HG02588 (cell line): ENCODE measurements around the gene CDH13.

Source experiments
- ATAC-seq: cut with Tn5 transposase; IDR thresholded peaks from one replicate; pipeline ENCODE4 v1.9.1; 2021; ENCODE audit warnings: mild to moderate bottlenecking, moderate library complexity; ENCODE audit not compliant: unreplicated experiment

The CDH13 gene

DNA sequence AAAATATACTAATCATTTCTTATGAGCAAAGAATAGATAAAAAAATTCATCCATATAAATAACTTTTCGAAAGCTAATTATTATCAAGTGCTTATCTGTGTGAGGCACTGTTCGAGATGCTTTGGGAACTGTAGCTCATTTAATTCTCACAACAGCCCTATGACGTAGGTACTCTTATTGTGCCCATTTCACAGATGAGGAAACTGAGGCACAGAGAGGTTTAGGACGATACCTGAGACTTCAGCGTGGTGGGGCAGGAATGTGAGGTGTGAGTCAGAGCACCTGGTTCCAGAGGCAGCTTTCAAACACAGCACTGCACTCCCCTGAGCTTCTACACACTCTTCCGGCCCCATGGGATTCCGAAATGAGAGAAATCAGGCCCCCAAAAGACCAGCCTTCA lies 995.2 kb downstream of the CDH13 start:
- no peak for ATAC-seq

- ATAC-seq = no peak
Observed at GRCh38 chr16:83623091-83623730, 996.4 kb downstream of the CDH13 start.

DNA sequence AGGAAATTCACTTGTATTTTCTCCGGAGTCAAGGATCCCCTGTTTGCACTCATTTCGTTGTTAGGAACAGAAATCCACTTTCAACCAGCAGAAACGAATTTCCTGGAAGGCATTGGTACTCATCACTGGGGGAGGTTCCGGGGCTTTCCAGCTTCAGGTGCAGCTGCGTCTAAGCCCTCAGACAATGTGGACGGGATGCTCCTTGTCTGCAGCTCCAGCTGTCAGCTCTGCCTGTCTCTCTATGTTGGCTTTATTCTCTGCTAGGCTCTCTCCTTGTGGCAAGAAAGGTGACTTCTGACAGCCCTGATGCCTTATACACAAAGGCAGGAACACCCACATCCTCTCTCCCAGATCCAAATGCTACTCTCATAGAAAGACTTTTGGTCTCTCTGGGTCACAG lies 997.1 kb downstream of the CDH13 start:
- ATAC-seq = no peak

GRCh38 chr16:83624429-83625120 lies 997.8 kb downstream of the CDH13 start:
- ATAC-seq = no peak

DNA sequence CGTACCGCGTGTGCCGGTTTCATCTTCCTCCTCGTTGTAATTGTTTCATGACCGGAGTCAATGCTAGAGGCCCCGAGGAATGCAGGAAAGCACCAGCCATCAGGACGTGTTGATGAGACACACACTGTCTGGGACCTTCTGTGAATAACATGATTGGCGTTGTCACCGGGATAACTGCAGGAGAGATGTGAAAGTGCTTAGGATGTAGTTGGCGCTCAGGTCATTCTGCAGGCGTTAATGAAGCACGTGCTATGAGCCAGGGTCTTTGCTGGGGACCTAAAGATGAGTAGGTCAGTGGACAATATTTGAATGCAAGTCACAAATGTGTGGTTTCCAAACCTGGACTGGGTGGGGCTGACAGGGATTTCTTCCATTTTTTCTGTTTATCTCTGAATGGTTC lies 999.4 kb downstream of the CDH13 start:
- no peak for ATAC-seq

DNA sequence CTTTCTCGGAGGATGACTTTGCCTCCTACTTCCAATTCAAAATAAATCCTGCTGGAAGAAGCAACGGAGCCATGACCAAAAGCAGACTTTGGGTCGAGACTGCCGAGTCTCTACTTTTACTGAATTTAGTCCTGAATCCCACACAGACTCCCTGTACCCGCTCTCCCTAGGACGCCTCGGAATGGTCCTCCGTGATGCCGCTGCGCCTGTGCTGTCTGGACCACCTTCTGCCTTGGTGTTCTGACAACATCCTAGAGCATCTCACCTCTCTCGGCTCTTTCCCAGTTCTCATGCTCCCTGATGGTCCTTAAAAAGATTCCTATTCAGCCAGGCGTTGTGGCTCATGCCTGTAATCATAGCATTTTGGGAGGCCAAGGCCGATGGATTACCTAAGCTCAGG lies 999.9 kb downstream of the CDH13 start:
- ATAC-seq = no peak

DNA sequence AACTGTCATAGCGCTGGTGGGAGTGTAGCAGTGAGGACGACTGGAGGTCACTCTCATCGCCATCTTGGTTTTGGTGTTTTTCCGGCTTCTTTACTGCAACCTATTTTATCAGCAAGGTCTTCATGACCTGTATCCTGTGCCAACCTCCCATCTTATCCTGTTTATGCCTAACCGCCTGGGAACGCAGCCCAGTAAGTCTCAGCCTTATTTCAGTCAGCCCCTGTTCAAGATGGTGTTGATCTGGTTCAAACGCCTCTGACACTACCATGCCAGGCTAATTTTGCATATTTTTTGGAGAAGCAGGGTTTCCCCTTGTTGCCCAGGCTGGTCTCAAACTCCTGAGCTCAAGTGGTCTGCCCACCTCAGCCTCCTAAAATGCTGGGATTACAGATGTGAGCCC lies 1001.2 kb downstream of the CDH13 start:
- ATAC-seq = no peak

GRCh38 chr16:83629426-83629825 lies 1002.7 kb downstream of the CDH13 start:
- no peak for ATAC-seq

GRCh38 chr16:83629836-83630235 lies 1003.1 kb downstream of the CDH13 start:
- no peak for ATAC-seq

GRCh38 chr16:83630979-83631378 lies 1004.2 kb downstream of the CDH13 start:
- ATAC-seq = no peak

GRCh38 chr16:83633286-83633685 lies 1006.5 kb downstream of the CDH13 start:
- no peak for ATAC-seq

DNA sequence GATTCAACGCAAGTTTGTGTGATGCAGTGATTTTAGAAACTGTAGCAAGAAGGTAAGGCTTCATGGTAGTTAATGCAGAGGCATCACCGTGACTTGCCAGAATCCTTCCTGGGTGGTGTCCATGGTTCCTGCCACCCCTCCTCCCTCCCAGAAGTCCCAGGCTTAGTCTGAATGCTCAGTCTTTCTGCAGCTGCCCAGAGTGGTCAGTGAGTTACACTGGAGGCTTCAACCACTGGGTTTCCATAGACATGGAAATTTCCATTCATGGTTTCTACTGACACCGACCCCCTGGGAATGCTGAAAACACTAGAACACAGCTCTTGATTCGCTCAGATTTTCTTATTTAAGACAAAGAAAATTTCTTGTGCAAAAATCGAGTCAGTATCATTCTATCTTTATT lies 1021.6 kb downstream of the CDH13 start:
- no peak for ATAC-seq

GRCh38 chr16:83651871-83652270 lies 1025.1 kb downstream of the CDH13 start:
- ATAC-seq = no peak

DNA sequence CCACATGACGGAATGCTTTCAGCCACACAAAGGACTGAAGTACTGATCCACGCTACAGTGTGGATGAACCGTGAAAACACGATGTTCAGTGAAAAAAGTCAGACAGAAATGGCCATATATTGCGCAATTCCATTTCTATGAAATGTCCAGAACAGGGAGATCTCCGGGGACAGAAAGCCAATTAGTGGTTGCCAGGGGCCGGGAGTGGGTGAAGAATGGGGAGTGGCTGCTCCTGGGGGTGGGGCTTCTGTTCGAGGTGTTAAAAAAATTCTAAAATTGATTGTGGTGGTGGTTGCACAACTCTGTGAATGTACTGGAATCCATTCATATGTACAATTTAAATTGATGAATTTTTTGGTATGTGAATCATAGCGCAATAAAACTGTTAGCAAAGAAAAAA lies 1026.2 kb downstream of the CDH13 start:
- no peak for ATAC-seq

- ATAC-seq = no peak
Observed at GRCh38 chr16:83653785-83654184, 1027.0 kb downstream of the CDH13 start.

DNA sequence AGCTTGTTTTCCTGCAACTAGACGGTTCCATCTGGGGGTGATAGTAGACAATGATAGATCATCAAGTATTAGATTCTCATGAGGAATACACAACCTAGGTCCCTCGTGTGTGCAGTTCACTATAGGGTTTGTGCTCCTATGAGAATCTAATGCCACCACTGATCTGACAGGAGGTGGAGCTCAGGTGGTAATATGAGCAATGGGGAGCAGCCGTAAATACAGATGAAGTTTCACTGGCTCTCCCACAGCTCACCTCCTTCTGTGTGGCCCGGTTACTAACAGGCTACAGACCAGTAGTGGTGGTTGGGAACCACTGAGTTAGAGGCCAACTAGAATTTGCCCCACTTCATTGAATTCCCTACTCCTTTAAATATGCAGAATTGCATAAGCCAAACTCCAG lies 1033.5 kb downstream of the CDH13 start:
- no peak for ATAC-seq

GRCh38 chr16:83661656-83662055 lies 1034.9 kb downstream of the CDH13 start:
- no peak for ATAC-seq

- ATAC-seq = no peak
Observed at GRCh38 chr16:83666449-83666848, 1039.7 kb downstream of the CDH13 start.

- ATAC-seq = no peak
Observed at GRCh38 chr16:83669456-83669855, 1042.7 kb downstream of the CDH13 start.

GRCh38 chr16:83674931-83675535 lies 1048.3 kb downstream of the CDH13 start:
- ATAC-seq = no peak

GRCh38 chr16:83676086-83676485 lies 1049.3 kb downstream of the CDH13 start:
- no peak for ATAC-seq

DNA sequence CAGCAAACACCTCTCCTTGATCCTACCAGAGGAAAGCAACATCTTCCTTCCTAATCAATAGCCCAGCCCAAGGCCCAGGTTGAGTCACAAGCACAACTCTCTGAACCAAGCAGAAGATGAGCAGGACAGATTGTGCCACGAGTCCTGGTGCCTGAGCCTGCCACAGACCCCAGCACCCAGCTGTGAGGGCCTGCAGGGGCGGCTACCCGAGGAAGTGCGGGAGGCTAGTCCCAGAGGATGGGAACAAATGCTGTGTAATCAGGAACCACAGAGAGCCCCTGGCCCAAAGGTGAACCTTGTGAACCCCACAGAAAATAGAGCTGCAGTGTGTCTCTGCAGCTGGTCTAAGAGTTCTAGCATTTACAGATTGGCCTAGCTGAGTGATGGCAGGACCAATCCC lies 1054.2 kb downstream of the CDH13 start:
- ATAC-seq = no peak
